Skin of body (tissue), 2 donors: Measurements from ENCODE around the gene MRPL18. TPM values are rescaled to one million over a fixed set of nuclear protein-coding genes. Genes with fewer than 3 reads are reported as not detected.
"Not testable (repeated sequence)": the region's sequence is repeated elsewhere in the genome, so short reads cannot be mapped to it uniquely, and the experiment has no call there.

Experiments used
- DNase-seq: peaks from one replicate; lab custom pipeline; 2025; lab: John Stamatoyannopoulos, UW
- total RNA-seq: library from RNA; depleted of rRNA; stranded (reverse); fragments of >200 nt; gene quantifications from one replicate; pipeline ENCODE4 v1.2.3, GENCODE V29; 2014

The MRPL18 gene
- 40.0 TPM for total RNA-seq

DNA sequence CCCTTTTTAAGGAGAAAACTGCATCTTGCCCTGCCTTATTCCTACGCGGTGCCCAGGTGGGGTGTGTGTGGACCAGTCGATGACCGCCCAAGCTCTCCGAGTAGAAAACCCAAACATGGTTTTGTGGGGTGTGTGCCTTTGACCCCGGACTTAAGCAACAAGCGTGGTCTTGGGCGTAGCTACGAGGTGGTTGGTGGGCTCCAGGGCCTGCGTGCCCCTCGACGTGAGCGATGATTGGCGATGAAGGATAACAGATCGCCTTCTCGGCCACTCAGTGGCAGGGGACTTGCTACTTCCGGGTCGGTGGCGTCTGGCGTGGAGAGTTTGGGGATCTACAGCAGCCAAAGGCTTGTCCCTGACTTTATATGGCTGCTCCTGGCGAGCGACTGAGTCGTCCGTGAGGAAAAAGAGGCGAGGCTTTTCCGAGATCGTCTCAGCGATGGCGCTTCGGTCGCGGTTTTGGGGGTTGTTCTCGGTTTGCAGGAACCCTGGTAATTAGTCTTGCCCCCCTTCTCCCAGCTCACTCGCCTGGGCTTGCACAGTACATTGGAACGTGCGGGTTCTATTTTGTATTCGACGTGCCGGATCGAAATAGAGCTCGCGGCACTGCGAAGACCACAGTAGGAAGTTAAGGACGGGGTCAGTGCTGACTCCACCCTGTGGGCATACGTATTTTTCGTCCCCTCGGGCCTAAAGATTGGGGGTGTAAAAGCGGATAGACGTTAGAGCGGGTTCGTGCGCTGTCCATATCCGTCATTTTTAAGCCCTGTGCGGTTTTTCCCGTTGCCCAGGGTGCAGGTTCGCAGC is at the start of gene MRPL18:
Gene MRPL18 (plus strand): TSS at position 319 of the 807 bp plus-strand sequence. CDS start 121 bp downstream, at position 440.
- peak; percentile 98 for DNase-seq

- no peak for DNase-seq
Observed at GRCh38 chr6:159742165-159742564, 48.1 kb upstream of the MRPL18 start.

- DNase-seq = no peak
Observed at GRCh38 chr6:159745081-159745480, 45.2 kb upstream of the MRPL18 start.

DNA sequence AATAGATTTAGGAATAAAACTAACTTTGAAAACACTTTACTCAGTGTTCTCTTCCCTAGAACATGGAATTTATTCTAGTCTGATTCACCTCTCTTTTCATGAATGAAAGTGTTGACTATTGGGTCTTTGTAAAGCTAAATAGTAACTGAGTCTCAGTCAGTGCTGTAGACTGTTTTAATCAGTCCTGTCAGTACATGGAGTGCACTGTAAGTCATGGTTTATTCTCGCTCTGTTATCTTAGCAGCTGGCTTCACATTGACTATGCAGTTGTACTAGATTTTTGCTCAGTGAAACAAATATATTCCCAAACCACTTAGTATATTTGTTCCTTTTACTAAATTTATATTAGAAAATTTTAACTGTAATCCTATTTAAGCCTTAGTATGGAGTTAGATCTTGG is 43.5 kb upstream of the MRPL18 start:
- DNase-seq = no peak

DNA sequence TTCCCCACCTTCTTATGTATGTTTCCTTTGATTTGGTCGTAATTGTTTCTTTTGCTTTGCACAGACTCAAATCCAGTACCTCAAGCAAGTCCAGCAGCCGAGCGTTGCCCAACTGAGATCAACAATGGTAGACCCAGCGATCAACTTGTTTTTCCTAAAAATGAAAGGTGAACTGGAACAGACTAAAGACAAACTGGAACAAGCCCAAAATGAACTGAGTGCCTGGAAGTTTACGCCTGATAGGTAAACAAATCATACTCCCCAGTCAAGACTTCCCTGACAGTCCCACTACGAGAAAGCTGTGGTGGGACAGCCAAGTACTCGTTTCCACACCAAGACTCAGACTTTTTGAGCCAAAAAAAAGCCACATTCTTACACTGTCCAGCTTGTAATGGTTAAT is 42.1 kb upstream of the MRPL18 start:
- DNase-seq = not testable (repeated sequence)

GRCh38 chr6:159751448-159751847 is 38.8 kb upstream of the MRPL18 start:
- no peak for DNase-seq

DNA sequence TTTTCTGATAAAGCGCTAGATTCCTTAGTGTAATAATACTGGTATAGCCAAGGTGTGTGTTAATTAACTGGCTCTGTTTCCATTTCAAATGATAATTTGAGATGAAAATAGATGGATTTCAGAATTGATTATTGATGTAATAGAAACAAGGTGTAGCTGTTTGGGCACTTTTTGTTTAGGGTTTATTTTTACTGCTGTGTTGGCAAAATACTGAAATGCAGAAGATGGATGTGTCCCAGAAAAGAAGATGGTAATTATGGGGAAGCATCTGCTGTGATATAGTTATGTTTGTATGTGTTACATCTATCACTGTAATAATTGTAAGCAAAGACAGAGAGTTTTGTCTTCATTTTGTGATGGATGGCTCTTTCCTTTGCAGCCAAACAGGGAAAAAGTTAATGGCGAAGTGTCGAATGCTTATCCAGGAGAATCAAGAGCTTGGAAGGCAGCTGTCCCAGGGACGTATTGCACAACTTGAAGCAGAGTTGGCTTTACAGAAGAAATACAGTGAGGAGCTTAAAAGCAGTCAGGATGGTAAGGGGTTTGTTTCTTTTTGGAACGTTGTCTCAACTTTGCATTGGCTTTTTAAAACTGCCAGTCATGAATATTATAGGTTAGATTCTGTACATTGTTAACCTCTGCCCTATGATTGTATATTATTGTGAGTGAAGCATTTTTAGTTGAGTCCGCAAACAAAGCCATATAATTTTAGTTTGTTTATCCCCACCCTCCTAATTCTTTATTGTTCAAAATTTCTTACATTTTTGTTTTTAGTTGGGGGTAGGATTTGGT is 37.0 kb upstream of the MRPL18 start:
- DNase-seq = no peak

DNA sequence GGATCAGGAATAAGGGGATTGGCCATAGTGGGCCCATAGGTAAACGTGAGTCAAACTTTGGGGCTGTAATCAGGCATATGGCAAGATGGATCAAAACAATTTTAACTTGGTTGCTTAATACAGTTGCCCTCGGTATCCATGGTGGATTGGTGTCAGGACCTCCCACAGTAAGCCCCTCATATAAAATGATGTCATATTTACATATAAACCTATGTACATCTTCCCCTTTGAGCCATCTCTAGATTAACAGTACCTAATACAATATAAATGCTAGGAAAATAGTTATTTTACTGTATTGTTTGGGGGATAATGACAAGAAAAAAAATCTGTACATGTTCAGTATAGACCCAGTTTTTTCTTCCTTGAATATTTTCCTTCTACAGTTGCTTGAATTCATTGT is 35.9 kb upstream of the MRPL18 start:
- no peak for DNase-seq

- no peak for DNase-seq
Observed at GRCh38 chr6:159754959-159755914, 35.0 kb upstream of the MRPL18 start.

DNA sequence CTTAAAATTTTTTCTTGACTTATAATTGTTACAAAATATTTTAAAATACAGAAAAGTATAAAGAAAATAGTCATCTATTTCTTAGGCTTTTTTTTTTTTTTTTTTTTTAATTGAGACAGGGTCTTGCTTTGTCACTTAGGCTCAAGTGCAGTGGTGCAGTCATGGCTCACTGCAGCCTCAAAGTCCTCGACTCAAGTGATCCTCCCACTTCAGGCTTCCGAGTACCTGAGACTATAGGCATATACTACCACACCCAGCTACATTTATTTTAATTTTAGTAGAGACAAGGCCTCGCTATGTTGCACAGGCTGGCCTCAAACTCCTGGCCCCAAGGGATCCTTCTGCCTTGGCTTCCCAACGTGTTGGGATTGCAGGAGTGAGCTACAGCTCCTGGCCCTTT is 33.8 kb upstream of the MRPL18 start:
- no peak for DNase-seq

DNA sequence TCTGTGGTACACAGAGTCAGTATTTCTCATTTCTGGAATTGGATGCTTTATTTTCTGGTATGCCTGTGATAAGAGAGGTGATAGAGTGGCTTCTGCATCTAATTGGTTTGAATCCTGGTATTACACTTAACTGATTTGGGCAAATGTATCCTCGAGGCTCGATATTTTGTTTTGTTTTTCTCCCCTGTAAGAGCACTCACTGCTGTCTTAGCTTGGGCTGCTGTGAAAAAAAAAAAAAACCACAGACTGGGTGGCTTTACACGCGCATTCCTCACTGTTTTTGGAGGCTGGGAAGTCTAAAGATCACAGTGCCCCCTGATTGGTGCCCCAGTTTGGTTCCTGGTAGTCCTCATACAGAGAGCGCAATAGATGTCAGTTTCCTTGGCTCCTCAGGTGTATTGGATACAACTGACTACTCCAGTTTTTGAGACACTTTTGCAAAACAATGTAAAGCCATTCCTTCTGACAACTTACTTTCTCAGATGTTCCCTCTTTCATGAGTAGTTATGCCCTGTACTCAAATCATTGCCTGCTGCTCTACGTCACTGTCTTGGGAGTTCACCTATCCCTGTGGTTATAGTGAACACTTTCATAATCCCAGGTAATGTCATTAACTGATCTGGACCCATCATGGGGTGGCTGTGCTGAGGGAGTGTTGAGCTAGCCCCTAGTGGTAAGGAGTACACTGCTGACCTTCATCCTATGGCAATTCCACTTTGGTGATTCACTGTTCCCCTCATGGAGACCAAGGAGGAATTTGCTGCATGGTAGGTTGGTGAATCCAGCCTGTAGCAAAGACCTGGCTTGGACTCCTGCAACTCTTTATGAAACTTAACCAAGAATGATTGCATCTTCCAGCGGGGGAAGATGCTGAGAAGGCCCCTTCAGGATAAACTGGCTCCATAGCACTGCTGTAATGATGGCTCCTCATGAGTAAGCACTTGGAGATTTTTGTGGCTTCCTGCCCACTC is 32.0 kb upstream of the MRPL18 start:
- no peak for DNase-seq

- no peak for DNase-seq
Observed at GRCh38 chr6:159759645-159760044, 30.6 kb upstream of the MRPL18 start.

- no peak for DNase-seq
Observed at GRCh38 chr6:159760602-159761057, 29.6 kb upstream of the MRPL18 start.

DNA sequence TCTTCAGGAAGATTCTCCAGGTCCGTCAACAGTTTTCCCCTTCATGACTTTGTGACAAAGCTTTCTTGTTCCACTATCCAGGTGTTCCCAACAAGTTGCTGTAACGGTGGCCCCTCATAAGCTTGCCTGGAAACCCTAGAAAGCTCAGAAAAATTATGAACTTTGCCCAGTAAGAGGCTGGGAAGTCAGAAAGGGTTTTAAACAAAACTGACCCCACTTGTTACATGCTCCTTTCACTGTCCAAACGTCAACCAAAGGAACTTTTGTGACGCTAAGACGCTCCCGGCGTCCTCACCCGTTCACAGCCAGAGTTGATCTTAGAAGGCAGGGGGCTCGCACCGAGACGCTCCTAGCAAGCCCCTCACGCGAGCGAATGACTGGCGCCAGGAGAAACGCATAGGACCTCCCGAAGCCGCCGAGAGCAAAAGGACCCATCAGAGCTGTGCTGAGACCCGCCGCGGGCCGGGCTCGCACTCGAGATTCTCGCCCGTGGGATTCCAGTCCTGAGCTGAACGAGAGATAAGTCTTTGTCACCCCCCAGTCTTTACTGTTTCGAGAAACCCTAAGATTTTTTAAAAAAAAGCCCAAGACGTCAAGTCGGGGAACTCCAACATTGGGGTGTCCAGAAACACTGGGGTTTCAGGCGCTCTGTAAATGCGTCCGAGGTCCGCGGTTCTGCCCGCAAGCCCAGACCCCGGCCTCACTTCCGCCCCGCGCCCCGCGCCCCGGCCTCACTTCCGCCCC is 29.0 kb upstream of the MRPL18 start:
- DNase-seq = no peak

DNA sequence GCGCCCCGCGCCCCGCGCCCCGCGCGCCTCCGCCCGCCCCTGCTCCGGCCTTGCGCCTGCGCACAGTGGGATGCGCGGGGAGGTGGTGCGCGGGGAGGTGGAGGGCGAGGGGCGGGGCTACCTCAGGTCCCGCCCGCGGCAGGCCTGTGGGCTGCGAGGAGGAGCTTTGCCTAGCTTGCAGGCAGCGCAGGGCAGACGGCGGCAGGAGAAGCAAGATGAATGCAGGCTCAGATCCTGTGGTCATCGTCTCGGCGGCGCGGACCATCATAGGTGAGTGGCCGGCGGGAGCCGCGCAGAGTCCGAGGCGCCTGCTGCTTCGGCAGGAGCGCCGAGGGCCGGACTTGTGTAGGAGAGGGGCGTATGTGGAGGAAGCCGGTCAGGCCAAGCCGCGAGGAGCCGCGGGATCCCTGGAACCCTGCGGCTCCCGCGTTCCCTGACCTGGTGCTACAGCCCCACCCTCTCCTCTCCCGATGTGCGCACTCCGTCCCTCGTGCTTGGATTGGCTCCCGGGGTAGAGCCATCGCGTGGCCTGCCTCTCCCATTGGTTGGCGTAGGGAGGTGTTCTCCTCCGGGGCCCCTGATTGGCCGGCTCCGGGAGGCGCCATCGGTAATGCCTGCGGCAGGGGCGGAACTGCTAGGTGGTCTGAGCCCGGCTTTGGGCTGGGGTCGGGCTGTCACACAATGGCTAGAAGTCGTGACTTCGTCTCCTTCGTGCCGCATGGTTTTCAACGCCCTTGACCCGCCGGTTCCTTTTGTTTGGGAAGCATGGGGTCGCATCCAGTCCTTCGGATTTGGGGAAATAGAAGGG is 28.2 kb upstream of the MRPL18 start, which contains the start of gene ACAT2:
Gene ACAT2 (plus strand): TSS at position 173 of the 808 bp plus-strand sequence. CDS start 43 bp downstream, at position 216.
- peak; percentile 90 for DNase-seq

DNA sequence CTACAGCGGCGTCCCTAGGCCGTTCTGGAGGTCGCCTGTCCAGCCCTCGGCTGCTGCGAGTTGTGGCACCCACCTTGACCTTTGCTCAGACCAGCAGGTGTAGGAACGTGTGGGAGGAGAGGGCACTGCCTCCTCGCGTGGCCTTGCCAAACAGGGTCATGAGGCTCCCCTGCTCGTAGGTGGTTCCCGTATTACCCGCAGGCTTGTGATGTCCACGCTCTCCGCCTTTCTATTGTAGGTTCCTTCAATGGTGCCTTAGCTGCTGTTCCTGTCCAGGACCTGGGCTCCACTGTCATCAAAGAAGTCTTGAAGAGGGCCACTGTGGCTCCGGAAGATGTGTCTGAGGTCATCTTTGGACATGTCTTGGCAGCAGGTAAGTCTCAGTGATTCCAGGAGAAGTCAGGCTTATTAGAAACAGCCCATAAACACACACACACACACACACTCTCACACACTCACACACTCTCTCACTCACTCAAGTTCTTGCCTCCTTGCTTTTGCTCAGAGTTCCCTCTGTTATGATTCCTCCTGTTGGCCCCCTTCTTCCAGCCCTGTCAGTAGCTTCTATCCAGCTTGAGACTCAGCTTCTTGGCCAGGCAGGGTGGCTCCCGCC is 27.5 kb upstream of the MRPL18 start:
- peak; percentile 11 for DNase-seq

DNA sequence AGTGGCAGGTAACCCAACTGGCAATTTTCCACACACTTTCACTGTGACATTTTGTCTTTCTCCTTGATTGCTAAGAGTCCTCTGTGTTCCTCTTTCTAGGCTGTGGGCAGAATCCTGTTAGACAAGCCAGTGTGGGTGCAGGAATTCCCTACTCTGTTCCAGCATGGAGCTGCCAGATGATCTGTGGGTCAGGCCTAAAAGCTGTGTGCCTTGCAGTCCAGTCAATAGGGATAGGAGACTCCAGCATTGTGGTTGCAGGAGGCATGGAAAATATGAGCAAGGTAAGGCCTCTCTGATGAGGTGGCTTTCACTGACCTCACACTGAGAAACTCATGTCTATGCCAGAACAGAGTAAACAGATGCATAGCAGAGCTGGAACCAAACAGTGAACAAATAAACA is 23.4 kb upstream of the MRPL18 start:
- no peak for DNase-seq

- no peak for DNase-seq
Observed at GRCh38 chr6:159769470-159769869, 20.8 kb upstream of the MRPL18 start.
